K562 (cell line): ENCODE results near the gene MAST1. TPM values are rescaled to one million over a fixed set of nuclear protein-coding genes. Genes with fewer than 3 reads are reported as not detected.

Experiments used
- ASH1L ChIP-seq: fragments of 450-650 bp; IDR thresholded peaks from 2 replicates; pipeline ENCODE4 v1.6.1; 2018; ENCODE audit warnings: borderline replicate concordance, mild to moderate bottlenecking, low read depth; ENCODE audit not compliant: partially characterized antibody
- CBFA2T3 ChIP-seq: fragments of 450-650 bp; IDR thresholded peaks from 2 replicates; pipeline ENCODE4 v1.6.1; 2017
- CEBPZ ChIP-seq: fragments of 150-350 bp; IDR thresholded peaks from 2 replicates; pipeline ENCODE4 v1.6.1; 2014; ENCODE audit warnings: low read depth, mild to moderate bottlenecking, low read length, borderline replicate concordance
- CREB1 ChIP-seq, 2 experiments: sonication (generic) in 1 of 2; formaldehyde crosslinking in 1 of 2; IDR thresholded peaks; 2 replicates each; pipeline versions ENCODE4 v1.6.1 to v1.8.0; 2012 to 2022; ENCODE audit warnings: inconsistent platforms in 1 of 2, mild to moderate bottlenecking in 1 of 2, missing genetic modification reagents in 1 of 2, moderate library complexity in 1 of 2
- HDGF ChIP-seq: fragments of 450-650 bp; IDR thresholded peaks from 2 replicates; pipeline ENCODE4 v1.6.1; 2016
- MIER1 ChIP-seq: fragments of 450-650 bp; IDR thresholded peaks from 2 replicates; pipeline ENCODE4 v1.6.1; 2016; ENCODE audit warnings: antibody characterized with exemption, mild to moderate bottlenecking, low read depth
- NFIX ChIP-seq: fragments of 250-450 bp; sonication (Bioruptor Pico); IDR thresholded peaks from 2 replicates; pipeline ENCODE4 v1.4.0; 2020; ENCODE audit warnings: low read depth, mild to moderate bottlenecking, moderate library complexity
- POLR2A ChIP-seq: fragments of 450-650 bp; conservative IDR thresholded peaks from 2 replicates; pipeline ENCODE4 v1.6.1; 2016
- RBM17 ChIP-seq: fragments of 200-400 bp; formaldehyde crosslinking; IDR thresholded peaks from 2 replicates; pipeline ENCODE4 v1.6.1; 2017; ENCODE audit warnings: low read depth, mild to moderate bottlenecking, low read length, borderline replicate concordance
- SAFB2 ChIP-seq: fragments of 200-400 bp; formaldehyde crosslinking; IDR thresholded peaks from 2 replicates; pipeline ENCODE4 v1.6.1; 2018; ENCODE audit warnings: borderline replicate concordance, low read length, low read depth, moderate library complexity; ENCODE audit not compliant: severe bottlenecking
- SMAD1 ChIP-seq: fragments of 150-350 bp; IDR thresholded peaks from 2 replicates; pipeline ENCODE4 v1.6.1; 2014; ENCODE audit warnings: low read length, low read depth; ENCODE audit not compliant: partially characterized antibody
- STAT5A ChIP-seq: IDR thresholded peaks from 2 replicates; pipeline ENCODE4 v1.6.1; 2012; ENCODE audit warnings: low read length, inconsistent platforms, borderline replicate concordance
- TCF7L2 ChIP-seq: fragments of 150-350 bp; IDR thresholded peaks from 2 replicates; pipeline ENCODE4 v1.6.1; 2016; ENCODE audit warnings: low read depth, mild to moderate bottlenecking, low read length, moderate library complexity
- YY1 ChIP-seq, 3 experiments: IDR thresholded peaks; 2 replicates each; pipeline ENCODE4 v1.6.1; 2011; ENCODE audit warnings: low read length in 2 of 3, mild to moderate bottlenecking in 2 of 3, moderate library complexity in 2 of 3, borderline replicate concordance in 1 of 3, control low read depth in 1 of 3, low read depth in 1 of 3; ENCODE audit not compliant: insufficient read depth in 3 of 3, insufficient replicate concordance in 2 of 3, control insufficient read depth in 1 of 3, insufficient read length in 1 of 3; ENCODE audit errors: extremely low read depth in 1 of 3
- ZNF398 ChIP-seq: fragments of 250-450 bp; sonication (Bioruptor Pico); IDR thresholded peaks from 2 replicates; pipeline ENCODE4 v1.8.0; 2021; ENCODE audit warnings: moderate library complexity, mild to moderate bottlenecking, inconsistent platforms
- polyA plus RNA-seq, 8 experiments: library from polyadenylated mRNA; depleted of rRNA in 4 of 8; stranded (reverse) in 5 of 8; unstranded in 3 of 8; fragments of >200 nt; fragmentation: Nextera tagmentation in 2 of 8; fragmentation: Illumina TruSeq in 1 of 8; extraction: Ambion mirVana in 2 of 8; extraction: Trizol in 1 of 8; gene quantifications; 2 replicates each; pipeline versions ENCODE4 v1.2.1 to v1.2.3, GENCODE V29; 2011 to 2014; ENCODE audit warnings: inconsistent platforms in 1 of 8, missing spikeins in 1 of 8
- total RNA-seq, 7 experiments: library from RNA; depleted of rRNA in 6 of 7; stranded (reverse); fragments of >200 nt in 6 of 7; fragmentation: Illumina TruSeq in 2 of 7; extraction: Trizol in 2 of 7; gene quantifications; 2 replicates each; pipeline versions ENCODE4 v1.2.1 to v1.2.3, GENCODE V29; 2011 to 2021; ENCODE audit warnings: low replicate concordance in 1 of 7

MAST1 gene
- total and polyA plus RNA-seq, 9 of the 15 experiments (the other 6 are each of a cell fraction or from before 2014, with no cell fraction given), result 0.48 to 10.3 (median 3.9) TPM

- TF ChIP-seq STAT5A (peak; percentile 72; the same call in 1 of the 2 replicates), ASH1L (peak; percentile 22), CREB1 (IDR thresholded peaks at IDR 0.05) (peak; percentile 41; the same call in 1 of the 2 replicates), CREB1 (CRISPR knock-in tag; IDR thresholded peaks at IDR 0.05) (0 out of 2 replicates have a peak, but pooled peaks have one; percentile 61), TCF7L2 (no peak), NFIX (no peak), RBM17 (no peak), CBFA2T3 (peak; percentile 95), SAFB2 (no peak), MIER1 (no peak), HDGF (no peak), POLR2A (peak; percentile 90), SMAD1 (peak; percentile 34), YY1 (IDR thresholded peaks at IDR 0.05; ENCODE audit: borderline replicate concordance in 1 of 3, control insufficient read depth in 1 of 3, extremely low read depth in 1 of 3, insufficient read depth in 3 of 3, insufficient read length in 1 of 3, insufficient replicate concordance in 2 of 3, low read depth in 1 of 3, low read length in 2 of 3) (peak in 1 of 3 experiments; percentile 50), ZNF398 (CRISPR knock-in tag) (no peak), CEBPZ (no peak)
Measured at GRCh38 chr19:12886969-12887747, 48.8 kb downstream of the MAST1 start, which contains the start of gene KLF1 (continued).
